ENCODE measurements around the gene SLC25A12.
"Not testable (repeated sequence)": the region's sequence is repeated elsewhere in the genome, so short reads cannot be mapped to it uniquely, and the experiment has no call there.

Gene SLC25A12

GRCh38 chr2:171822525-171823322 is 71.3 kb downstream of the SLC25A12 start:
- no peak for DNase-seq

- no peak for DNase-seq
These were observed 74.6 kb downstream of the SLC25A12 start for GRCh38 chr2:171819453-171819852.

- no peak for DNase-seq
These were observed 79.2 kb downstream of the SLC25A12 start for GRCh38 chr2:171814883-171815282.

- DNase-seq: no peak
These were observed 79.9 kb downstream of the SLC25A12 start for GRCh38 chr2:171814174-171814573.

- DNase-seq: no peak
These were observed 80.3 kb downstream of the SLC25A12 start for GRCh38 chr2:171813729-171814128.

- DNase-seq: no peak
These were observed 80.9 kb downstream of the SLC25A12 start for GRCh38 chr2:171813126-171813525.

GRCh38 chr2:171811245-171811628 is 82.8 kb downstream of the SLC25A12 start:
- DNase-seq: peak; percentile 58

- peak; percentile 81 for DNase-seq
These were observed 83.4 kb downstream of the SLC25A12 start for GRCh38 chr2:171810422-171811244.

GRCh38 chr2:171808885-171809284 is 85.2 kb downstream of the SLC25A12 start:
- DNase-seq: not testable (repeated sequence)

GRCh38 chr2:171807831-171808393 is 86.1 kb downstream of the SLC25A12 start:
- DNase-seq: no peak

- no peak for DNase-seq
These were observed 86.9 kb downstream of the SLC25A12 start for GRCh38 chr2:171807119-171807518.

GRCh38 chr2:171804456-171804855 is 89.6 kb downstream of the SLC25A12 start:
- no peak for DNase-seq

GRCh38 chr2:171803757-171804156 is 90.3 kb downstream of the SLC25A12 start:
- DNase-seq: no peak

- DNase-seq: no peak
These were observed 93.4 kb downstream of the SLC25A12 start for GRCh38 chr2:171800639-171801038.

- no peak for DNase-seq
These were observed 95.8 kb downstream of the SLC25A12 start for GRCh38 chr2:171798156-171798820.

GRCh38 chr2:171794918-171795317 is 99.1 kb downstream of the SLC25A12 start:
- no peak for DNase-seq

GRCh38 chr2:171793691-171794678 is 100.1 kb downstream of the SLC25A12 start:
- DNase-seq: no peak

- DNase-seq: no peak
These were observed 101.0 kb downstream of the SLC25A12 start for GRCh38 chr2:171792886-171793580.

GRCh38 chr2:171792157-171792556 is 101.9 kb downstream of the SLC25A12 start:
- DNase-seq: no peak

- no peak for DNase-seq
These were observed 102.7 kb downstream of the SLC25A12 start for GRCh38 chr2:171791361-171791760.

GRCh38 chr2:171789956-171790355 is 104.1 kb downstream of the SLC25A12 start:
- DNase-seq: no peak
